ENCODE data around the gene TRPV6.

Gene TRPV6

DNA sequence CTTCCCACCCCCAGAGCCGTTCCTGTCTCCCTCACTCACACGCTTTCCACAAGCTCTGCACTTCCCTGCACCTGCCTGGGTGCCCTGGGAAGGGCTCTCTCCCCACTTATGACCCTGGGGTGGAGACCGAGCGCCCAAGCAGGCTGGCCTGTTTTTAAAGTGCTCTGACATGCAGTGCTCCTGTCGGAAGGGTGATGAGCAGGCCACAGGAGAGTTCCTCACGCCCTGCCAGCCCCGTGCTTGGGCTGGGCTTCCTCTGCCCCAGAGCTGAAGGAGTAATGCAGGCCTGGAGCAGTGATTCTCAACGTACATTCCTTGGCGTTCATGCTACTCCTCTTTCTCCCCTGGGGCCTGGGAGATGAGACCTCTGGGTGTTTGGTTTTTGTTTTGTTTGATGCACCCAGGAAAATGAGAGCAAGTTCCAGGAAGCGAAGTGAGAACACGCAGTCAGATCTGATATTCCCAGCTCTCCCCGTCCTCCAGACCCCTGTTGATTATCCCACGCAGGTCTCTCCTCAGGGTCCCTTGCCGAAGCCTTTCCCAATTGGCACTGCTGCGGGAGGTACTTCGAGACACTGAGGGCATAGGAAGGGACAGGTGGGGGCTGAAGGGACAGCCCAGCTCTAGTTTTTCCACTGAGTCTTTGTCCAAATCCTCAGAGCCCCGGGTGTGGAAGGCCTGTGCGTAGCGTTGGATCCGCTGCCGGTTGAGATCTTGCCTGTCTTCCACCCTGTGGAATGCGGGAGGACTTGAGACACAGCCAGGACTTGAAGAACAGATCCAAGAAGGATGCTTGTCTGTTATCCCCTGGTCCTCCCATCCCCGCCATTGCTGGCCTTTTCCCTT is 14.1 kb downstream of the TRPV6 start:
- no peaks in the 10 kb centered on the region for H3K27me3 ChIP-seq (ENCODE audit: control insufficient read depth, insufficient read depth, low read length)
- no peaks in the 10 kb centered on the region for H3K36me3 ChIP-seq (ENCODE audit: control insufficient read depth, low read depth, low read length)
- no peak overlapping the region for H3K9ac ChIP-seq (ENCODE audit: low read length)

DNA sequence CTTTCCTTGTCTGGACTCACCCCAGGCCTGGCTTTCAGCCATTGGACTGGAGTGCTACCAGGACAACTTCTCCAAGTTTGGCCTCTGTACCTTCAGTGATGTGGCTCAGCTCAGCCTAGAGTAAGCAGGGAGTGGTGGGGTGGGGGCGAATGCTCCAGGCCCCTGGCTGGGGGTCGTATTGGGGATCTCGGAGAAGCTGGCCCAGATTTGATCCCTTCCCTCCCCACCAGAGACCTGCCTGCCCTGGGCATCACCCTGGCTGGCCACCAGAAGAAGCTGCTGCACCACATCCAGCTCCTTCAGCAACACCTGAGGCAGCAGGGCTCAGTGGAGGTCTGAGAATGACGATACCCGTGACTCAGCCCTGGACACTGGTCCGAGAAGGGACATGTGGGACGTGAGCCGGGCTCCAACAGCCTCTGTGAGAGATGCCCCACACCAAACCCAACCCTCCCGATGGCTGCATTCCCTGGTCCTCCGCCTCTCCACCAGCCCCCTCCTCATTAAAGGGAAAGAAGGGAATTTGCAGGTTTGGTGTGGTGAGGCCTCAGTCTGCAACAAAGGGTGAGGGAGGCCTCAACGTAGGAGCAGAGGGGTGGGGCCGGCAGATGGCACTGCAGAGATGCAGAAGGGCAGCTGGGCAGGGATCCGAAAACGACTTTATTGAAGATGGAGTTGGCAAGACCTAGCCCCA is 14.8 kb downstream of the TRPV6 start:
- Histone ChIP-seq H3K27me3 (ENCODE audit: control insufficient read depth, insufficient read depth, low read length) (no peaks in the 10 kb centered on the region), H3K4me3 (ENCODE audit: low read length) (no peak overlapping the region), H3K36me3 (ENCODE audit: control insufficient read depth, low read depth, low read length) (no peaks in the 10 kb centered on the region), H3K9ac (ENCODE audit: low read length) (no peak overlapping the region), H3K9me3 (ENCODE audit: control insufficient read depth, low read depth, low read length) (no peaks in the 10 kb centered on the region), H3K4me1 (ENCODE audit: control insufficient read depth, low read depth, low read length) (no peaks in the 10 kb centered on the region), H3K27ac (ENCODE audit: low read length) (no peak overlapping the region)

More for the DNA sequence above, 14.1 kb downstream of the TRPV6 start:
- Histone ChIP-seq H3K4me1 (ENCODE audit: control insufficient read depth, low read depth, low read length) (no peaks in the 10 kb centered on the region), H3K27ac (ENCODE audit: low read length) (no peak overlapping the region), H3K9me3 (ENCODE audit: control insufficient read depth, low read depth, low read length) (no peaks in the 10 kb centered on the region), H3K4me3 (ENCODE audit: low read length) (no peak overlapping the region)

DNA sequence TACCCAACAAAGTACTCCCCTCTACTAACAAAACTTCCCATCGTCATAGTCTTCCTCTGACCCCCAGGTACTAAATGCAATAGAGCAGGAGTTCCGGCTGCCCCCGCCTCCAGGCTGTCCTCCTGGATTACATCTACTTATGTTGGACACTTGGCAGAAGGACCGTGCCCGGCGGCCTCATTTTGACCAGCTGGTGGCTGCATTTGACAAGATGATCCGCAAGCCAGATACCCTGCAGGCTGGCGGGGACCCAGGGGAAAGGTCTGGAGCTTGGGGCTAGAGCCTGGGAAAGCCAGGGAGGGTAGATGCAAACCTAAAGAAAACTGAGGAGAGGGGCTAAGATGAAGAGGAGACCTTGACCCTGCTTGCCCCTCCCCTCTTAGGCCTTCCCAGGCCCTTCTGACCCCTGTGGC is 15.4 kb downstream of the TRPV6 start:
- H3K27me3 ChIP-seq (ENCODE audit: control insufficient read depth, insufficient read depth, low read length), result no peaks in the 10 kb centered on the region
- no peak overlapping the region for H3K9ac ChIP-seq (ENCODE audit: low read length)
- no peaks in the 10 kb centered on the region for H3K36me3 ChIP-seq (ENCODE audit: control insufficient read depth, low read depth, low read length)

DNA sequence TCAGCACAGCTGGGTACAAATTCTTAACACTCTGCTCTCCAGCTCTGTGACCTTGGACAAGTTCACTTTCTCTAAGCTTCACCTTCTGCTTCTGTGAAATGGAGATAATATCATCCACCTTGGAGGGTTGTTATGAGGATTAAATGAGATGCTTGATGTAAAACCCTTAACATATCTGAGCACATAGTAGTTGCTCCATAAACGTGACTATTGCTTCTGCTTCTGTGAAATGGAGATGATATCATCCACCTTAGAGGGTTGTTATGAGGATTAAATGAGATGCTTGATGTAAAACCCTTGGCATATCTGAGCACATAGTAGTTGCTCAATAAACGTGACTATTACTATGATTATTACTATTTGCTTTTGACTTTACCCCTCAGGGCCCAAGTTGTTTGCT is 16.1 kb downstream of the TRPV6 start:
- Histone ChIP-seq H3K4me3 (ENCODE audit: low read length) (no peak overlapping the region), H3K27ac (ENCODE audit: low read length) (no peak overlapping the region), H3K36me3 (ENCODE audit: control insufficient read depth, low read depth, low read length) (no peaks in the 10 kb centered on the region), H3K27me3 (ENCODE audit: control insufficient read depth, insufficient read depth, low read length) (no peaks in the 10 kb centered on the region), H3K9me3 (ENCODE audit: control insufficient read depth, low read depth, low read length) (no peaks in the 10 kb centered on the region), H3K9ac (ENCODE audit: low read length) (no peak overlapping the region), H3K4me1 (ENCODE audit: control insufficient read depth, low read depth, low read length) (no peaks in the 10 kb centered on the region)

More for the DNA sequence above, 15.4 kb downstream of the TRPV6 start:
- no peaks in the 10 kb centered on the region for H3K9me3 ChIP-seq (ENCODE audit: control insufficient read depth, low read depth, low read length)
- H3K4me3 ChIP-seq (ENCODE audit: low read length), result no peak overlapping the region
- no peaks in the 10 kb centered on the region for H3K4me1 ChIP-seq (ENCODE audit: control insufficient read depth, low read depth, low read length)
- H3K27ac ChIP-seq (ENCODE audit: low read length), result no peak overlapping the region

DNA sequence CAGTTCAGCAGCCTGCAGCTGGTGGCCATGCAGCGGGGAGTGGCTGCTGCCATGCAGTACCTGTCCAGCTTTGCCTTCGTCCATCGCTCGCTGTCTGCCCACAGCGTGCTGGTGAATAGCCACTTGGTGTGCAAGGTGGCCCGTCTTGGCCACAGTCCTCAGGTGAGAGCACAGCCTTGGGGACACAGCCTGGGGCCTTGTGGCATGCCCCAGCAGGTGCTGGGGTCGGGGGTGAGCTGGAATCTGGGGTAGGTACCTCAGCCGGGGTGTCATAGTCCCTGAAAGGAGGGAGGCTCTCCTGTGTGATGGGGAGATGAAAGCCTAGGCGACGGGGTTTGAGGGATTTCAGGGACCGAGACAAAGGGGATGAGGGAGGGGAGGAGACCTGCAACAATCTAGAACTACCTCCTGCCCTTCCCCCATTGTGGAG is 16.5 kb downstream of the TRPV6 start:
- Histone ChIP-seq H3K27me3 (ENCODE audit: control insufficient read depth, insufficient read depth, low read length) (no peaks in the 10 kb centered on the region), H3K9me3 (ENCODE audit: control insufficient read depth, low read depth, low read length) (no peaks in the 10 kb centered on the region), H3K4me1 (ENCODE audit: control insufficient read depth, low read depth, low read length) (no peaks in the 10 kb centered on the region), H3K27ac (ENCODE audit: low read length) (no peak overlapping the region), H3K36me3 (ENCODE audit: control insufficient read depth, low read depth, low read length) (no peaks in the 10 kb centered on the region), H3K4me3 (ENCODE audit: low read length) (no peak overlapping the region), H3K9ac (ENCODE audit: low read length) (no peak overlapping the region)

DNA sequence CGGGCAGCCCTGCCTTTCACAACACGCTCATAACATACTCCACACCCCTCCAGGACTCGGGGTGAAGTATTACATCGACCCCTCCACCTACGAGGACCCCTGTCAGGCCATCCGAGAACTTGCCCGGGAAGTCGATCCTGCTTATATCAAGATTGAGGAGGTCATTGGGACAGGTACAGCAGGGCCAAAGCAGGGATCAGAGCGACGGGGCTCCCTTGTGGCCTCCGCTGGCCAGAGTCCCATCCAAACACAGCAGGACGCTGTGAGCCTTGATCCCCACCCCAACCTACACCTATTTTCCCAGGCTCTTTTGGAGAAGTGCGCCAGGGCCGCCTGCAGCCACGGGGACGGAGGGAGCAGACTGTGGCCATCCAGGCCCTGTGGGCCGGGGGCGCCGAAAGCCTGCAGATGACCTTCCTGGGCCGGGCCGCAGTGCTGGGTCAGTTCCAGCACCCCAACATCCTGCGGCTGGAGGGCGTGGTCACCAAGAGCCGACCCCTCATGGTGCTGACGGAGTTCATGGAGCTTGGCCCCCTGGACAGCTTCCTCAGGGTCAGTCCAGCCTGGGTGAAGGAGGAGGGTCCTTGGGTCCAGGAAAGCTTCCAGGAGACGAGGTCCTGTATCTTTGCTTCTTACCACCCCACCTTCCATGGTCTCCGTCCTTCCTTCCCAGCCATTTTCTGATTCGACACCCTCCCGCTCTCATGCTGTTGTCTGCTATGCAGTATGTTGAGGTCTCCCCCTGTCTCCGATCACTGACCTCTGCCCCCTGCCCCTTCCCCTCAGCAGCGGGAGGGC is 17.2 kb downstream of the TRPV6 start:
- Histone ChIP-seq H3K4me3 (ENCODE audit: low read length) (no peak overlapping the region), H3K36me3 (ENCODE audit: control insufficient read depth, low read depth, low read length) (no peaks in the 10 kb centered on the region), H3K9me3 (ENCODE audit: control insufficient read depth, low read depth, low read length) (no peaks in the 10 kb centered on the region), H3K27ac (ENCODE audit: low read length) (no peak overlapping the region), H3K27me3 (ENCODE audit: control insufficient read depth, insufficient read depth, low read length) (no peaks in the 10 kb centered on the region), H3K9ac (ENCODE audit: low read length) (no peak overlapping the region), H3K4me1 (ENCODE audit: control insufficient read depth, low read depth, low read length) (no peaks in the 10 kb centered on the region)

DNA sequence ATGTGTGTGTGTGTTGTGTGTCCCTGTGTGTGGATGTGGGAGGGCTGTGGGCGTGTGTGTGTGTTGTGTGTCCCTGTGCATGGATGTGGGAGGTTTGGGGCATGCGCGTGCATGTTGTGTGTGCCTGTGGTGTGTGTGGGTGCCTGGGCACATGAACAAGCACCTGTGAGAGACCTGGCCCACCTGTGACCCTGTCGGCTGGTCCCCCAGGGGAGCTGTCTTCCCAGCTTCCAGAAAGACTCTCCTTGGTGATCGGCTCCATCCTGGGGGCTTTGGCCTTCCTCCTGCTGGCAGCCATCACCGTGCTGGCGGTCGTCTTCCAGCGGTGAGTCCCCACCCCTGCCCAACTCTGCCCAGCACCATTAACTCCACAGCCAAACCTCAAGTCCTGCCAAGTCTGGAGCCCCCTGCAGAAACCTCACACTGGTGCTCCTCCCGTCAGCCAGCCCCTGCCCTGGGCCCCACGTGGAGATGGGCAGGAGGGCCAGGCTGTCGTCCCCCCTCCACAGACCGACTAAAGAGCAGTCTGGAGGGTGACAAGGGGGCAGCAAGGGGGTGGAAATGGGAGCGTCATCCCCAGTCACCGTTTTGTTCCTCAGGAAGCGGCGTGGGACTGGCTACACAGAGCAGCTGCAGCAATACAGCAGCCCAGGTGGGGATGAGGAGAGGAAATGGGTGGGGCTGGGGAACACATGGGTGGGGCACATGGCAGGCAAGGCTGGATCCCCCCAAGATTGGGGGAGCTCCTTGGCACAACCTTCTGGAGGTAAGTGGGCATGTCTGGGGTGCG is 18.0 kb downstream of the TRPV6 start:
- Histone ChIP-seq H3K4me3 (ENCODE audit: low read length) (no peak overlapping the region), H3K9ac (ENCODE audit: low read length) (no peak overlapping the region), H3K27ac (ENCODE audit: low read length) (no peak overlapping the region), H3K4me1 (ENCODE audit: control insufficient read depth, low read depth, low read length) (peaks cover 6% of the 10 kb centered on the region), H3K9me3 (ENCODE audit: control insufficient read depth, low read depth, low read length) (no peaks in the 10 kb centered on the region), H3K36me3 (ENCODE audit: control insufficient read depth, low read depth, low read length) (no peaks in the 10 kb centered on the region), H3K27me3 (ENCODE audit: control insufficient read depth, insufficient read depth, low read length) (no peaks in the 10 kb centered on the region)

DNA sequence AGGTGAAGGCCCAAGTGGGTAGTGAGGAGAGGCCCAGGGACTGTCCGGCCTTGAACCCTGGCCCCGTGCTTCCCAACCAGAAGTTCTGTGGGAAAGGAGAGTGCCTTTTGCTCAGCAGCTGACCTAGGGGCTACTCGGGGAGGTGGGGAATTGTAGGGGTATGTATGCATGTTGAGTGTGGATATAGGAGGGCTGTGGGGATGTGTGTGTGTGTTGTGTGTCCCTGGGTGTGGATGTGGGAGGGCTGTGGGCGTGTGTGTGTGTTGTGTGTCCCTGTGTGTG is 18.5 kb downstream of the TRPV6 start:
- Histone ChIP-seq H3K9ac (ENCODE audit: low read length) (no peak overlapping the region), H3K4me1 (ENCODE audit: control insufficient read depth, low read depth, low read length) (peaks cover 12% of the 10 kb centered on the region), H3K9me3 (ENCODE audit: control insufficient read depth, low read depth, low read length) (no peaks in the 10 kb centered on the region), H3K27me3 (ENCODE audit: control insufficient read depth, insufficient read depth, low read length) (no peaks in the 10 kb centered on the region), H3K4me3 (ENCODE audit: low read length) (no peak overlapping the region), H3K27ac (ENCODE audit: low read length) (no peak overlapping the region), H3K36me3 (ENCODE audit: control insufficient read depth, low read depth, low read length) (no peaks in the 10 kb centered on the region)

DNA sequence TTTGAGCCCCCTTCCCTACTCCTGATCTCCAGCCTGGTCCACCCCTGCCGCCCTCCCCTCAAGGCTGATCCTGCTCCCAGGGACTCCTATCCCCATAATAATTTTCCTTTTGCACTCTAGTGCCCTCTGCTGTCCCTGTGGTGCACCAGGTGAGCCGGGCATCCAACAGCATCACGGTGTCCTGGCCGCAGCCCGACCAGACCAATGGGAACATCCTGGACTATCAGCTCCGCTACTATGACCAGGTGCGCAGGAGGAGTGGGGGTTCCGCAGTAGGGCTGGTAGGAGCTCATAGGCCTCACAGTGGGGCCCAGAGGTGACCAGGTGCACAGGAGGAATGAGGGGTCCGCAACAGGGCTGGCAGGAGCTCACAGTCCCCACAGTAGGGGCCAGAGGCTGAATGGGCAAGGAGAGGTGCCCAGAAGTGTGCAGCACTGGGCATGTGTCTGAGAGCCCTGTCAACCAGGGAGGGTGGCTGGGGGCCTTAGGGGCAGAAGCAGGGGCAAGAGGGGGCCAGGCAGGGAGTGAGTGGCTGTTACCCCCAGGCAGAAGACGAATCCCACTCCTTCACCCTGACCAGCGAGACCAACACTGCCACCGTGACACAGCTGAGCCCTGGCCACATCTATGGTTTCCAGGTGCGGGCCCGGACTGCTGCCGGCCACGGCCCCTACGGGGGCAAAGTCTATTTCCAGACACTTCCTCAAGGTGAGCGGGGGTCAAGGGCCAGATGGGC is 19.0 kb downstream of the TRPV6 start:
- H3K9ac ChIP-seq (ENCODE audit: low read length), result no peak overlapping the region
- no peak overlapping the region for H3K4me3 ChIP-seq (ENCODE audit: low read length)
- H3K4me1 ChIP-seq (ENCODE audit: control insufficient read depth, low read depth, low read length), result peaks cover 17% of the 10 kb centered on the region
- H3K36me3 ChIP-seq (ENCODE audit: control insufficient read depth, low read depth, low read length), result no peaks in the 10 kb centered on the region
- no peaks in the 10 kb centered on the region for H3K27me3 ChIP-seq (ENCODE audit: control insufficient read depth, insufficient read depth, low read length)
- no peak overlapping the region for H3K27ac ChIP-seq (ENCODE audit: low read length)
- H3K9me3 ChIP-seq (ENCODE audit: control insufficient read depth, low read depth, low read length), result no peaks in the 10 kb centered on the region

DNA sequence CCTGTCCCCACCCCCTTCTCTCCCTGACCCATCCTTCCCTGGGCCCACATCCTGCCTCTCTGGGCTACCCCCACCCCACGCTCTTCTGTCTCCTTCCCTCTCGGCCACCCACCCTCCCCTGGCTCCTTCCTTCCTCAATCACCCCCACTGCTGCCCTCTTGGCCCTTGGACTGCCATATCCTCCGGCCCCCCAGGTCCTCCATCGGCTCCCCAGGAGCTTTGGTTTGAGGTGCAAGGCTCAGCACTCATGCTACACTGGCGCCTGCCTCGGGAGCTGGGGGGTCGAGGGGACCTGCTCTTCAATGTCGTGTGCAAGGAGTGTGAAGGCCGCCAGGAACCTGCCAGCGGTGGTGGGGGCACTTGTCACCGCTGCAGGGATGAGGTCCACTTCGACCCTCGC is 19.8 kb downstream of the TRPV6 start:
- Histone ChIP-seq H3K36me3 (ENCODE audit: control insufficient read depth, low read depth, low read length) (no peaks in the 10 kb centered on the region), H3K27ac (ENCODE audit: low read length) (no peak overlapping the region), H3K4me3 (ENCODE audit: low read length) (no peak overlapping the region), H3K9ac (ENCODE audit: low read length) (no peak overlapping the region), H3K9me3 (ENCODE audit: control insufficient read depth, low read depth, low read length) (no peaks in the 10 kb centered on the region), H3K4me1 (ENCODE audit: control insufficient read depth, low read depth, low read length) (peaks cover 19% of the 10 kb centered on the region), H3K27me3 (ENCODE audit: control insufficient read depth, insufficient read depth, low read length) (no peaks in the 10 kb centered on the region)
